Measurements from ENCODE around the gene MRPS5.

Gene MRPS5

GRCh38 chr2:95149397-95149984, 27.9 kb upstream of the MRPS5 start:
- TF ChIP-seq EZH2 (IDR thresholded peaks at IDR 0.05) (no peak), POLR2AphosphoS5 (IDR thresholded peaks at IDR 0.05; ENCODE audit: borderline replicate concordance, low read depth, low read length) (no peak), FOXP2 (optimal IDR thresholded peaks at IDR 0.05; ENCODE audit: control extremely low read depth, extremely low read length, insufficient read depth) (no peak)
- DNase-seq (ENCODE audit: low read depth, low spot score) = no peak
- Histone ChIP-seq H3K36me3 (ENCODE audit: insufficient read depth, low read length) (0 out of 2 replicates have a peak, but pooled peaks cover 3% of the 10 kb centered on the region), H3K9ac (ENCODE audit: insufficient read length) (no peak overlapping the region), H3K9me3 (ENCODE audit: low read depth, low read length) (peaks cover 9% of the 10 kb centered on the region; the same call in 1 of the 2 replicates), H3K27ac (no peak overlapping the region), H3K4me3 (no peak overlapping the region)

DNA sequence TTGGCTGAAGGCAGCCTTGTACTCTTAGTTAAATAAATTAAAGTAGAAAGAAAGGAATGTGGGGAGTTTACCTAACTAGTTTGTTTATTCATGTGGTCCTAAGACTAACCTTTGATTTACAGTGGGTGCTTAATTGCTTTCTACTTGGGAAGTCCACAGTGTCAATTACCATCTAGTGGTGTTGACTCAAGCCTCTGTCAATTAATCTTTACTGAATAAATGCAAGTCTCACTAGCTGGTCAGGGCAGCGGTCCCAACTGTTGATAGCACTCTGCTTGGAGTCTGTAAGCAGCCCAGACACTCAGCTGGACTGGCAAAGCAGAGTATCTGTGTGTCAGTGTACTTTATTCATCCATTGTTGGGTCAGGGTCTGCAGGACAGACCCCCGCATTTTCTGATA, 22.2 kb upstream of the MRPS5 start:
- no peak for DNase-seq (ENCODE audit: low read depth, low spot score)
- H3K4me3 ChIP-seq = no peak overlapping the region
- H3K9me3 ChIP-seq (ENCODE audit: low read depth, low read length) = peaks cover 5% of the 10 kb centered on the region; the same call in 1 of the 2 replicates
- no peak overlapping the region for H3K27ac ChIP-seq
- no peaks in the 10 kb centered on the region for H3K36me3 ChIP-seq (ENCODE audit: insufficient read depth, low read length)
- no peak overlapping the region for H3K9ac ChIP-seq (ENCODE audit: insufficient read length)
- TF ChIP-seq POLR2AphosphoS5 (IDR thresholded peaks at IDR 0.05; ENCODE audit: borderline replicate concordance, low read depth, low read length) (no peak), EZH2 (IDR thresholded peaks at IDR 0.05) (no peak), FOXP2 (optimal IDR thresholded peaks at IDR 0.05; ENCODE audit: control extremely low read depth, extremely low read length, insufficient read depth) (no peak)

GRCh38 chr2:95138702-95139101, 17.1 kb upstream of the MRPS5 start:
- H3K4me3 ChIP-seq = no peak overlapping the region

GRCh38 chr2:95122197-95122551, 566 bp upstream of the MRPS5 start:
- Histone ChIP-seq H3K9ac (ENCODE audit: insufficient read length) (peak overlapping the region; percentile 94), H3K4me3 (peak overlapping the region; percentile 99), H3K9me3 (ENCODE audit: low read depth, low read length) (no peaks in the 10 kb centered on the region), H3K36me3 (ENCODE audit: insufficient read depth, low read length) (peaks cover 29% of the 10 kb centered on the region), H3K27ac (no peak overlapping the region)
- TF ChIP-seq FOXP2 (optimal IDR thresholded peaks at IDR 0.05; ENCODE audit: control extremely low read depth, extremely low read length, insufficient read depth) (no peak), POLR2AphosphoS5 (IDR thresholded peaks at IDR 0.05; ENCODE audit: borderline replicate concordance, low read depth, low read length) (no peak), EZH2 (IDR thresholded peaks at IDR 0.05) (no peak)
- DNase-seq (ENCODE audit: low read depth, low spot score) = no peak

More at GRCh38 chr2:95138702-95139101, 17.1 kb upstream of the MRPS5 start:
- H3K36me3 ChIP-seq (ENCODE audit: insufficient read depth, low read length) = no peaks in the 10 kb centered on the region
- DNase-seq (ENCODE audit: low read depth, low spot score) = no peak
- no peaks in the 10 kb centered on the region for H3K9me3 ChIP-seq (ENCODE audit: low read depth, low read length)
- no peak overlapping the region for H3K9ac ChIP-seq (ENCODE audit: insufficient read length)
- TF ChIP-seq POLR2AphosphoS5 (IDR thresholded peaks at IDR 0.05; ENCODE audit: borderline replicate concordance, low read depth, low read length) = no peak
- TF ChIP-seq EZH2 (IDR thresholded peaks at IDR 0.05) = no peak
- TF ChIP-seq FOXP2 (optimal IDR thresholded peaks at IDR 0.05; ENCODE audit: control extremely low read depth, extremely low read length, insufficient read depth) = no peak
- no peak overlapping the region for H3K27ac ChIP-seq

DNA sequence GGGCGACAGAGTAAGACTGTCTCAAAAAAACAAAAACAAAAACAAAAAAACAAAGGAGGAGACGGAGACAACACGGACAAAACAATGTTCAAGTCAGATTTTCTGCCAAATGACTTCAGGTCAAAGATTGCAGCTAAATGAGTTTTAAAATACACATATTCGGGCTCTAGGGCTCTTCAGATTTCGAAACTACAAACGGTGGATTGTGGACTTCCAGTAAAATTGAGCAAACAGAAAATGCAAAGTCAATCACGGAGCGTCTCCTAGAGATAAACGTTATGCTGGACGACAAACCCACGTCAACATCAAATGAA, 558 bp downstream of the MRPS5 start:
- TF ChIP-seq POLR2AphosphoS5 (IDR thresholded peaks at IDR 0.05; ENCODE audit: borderline replicate concordance, low read depth, low read length) = no peak
- no peak for TF ChIP-seq FOXP2 (optimal IDR thresholded peaks at IDR 0.05; ENCODE audit: control extremely low read depth, extremely low read length, insufficient read depth)
- TF ChIP-seq EZH2 (IDR thresholded peaks at IDR 0.05) = no peak
- H3K9me3 ChIP-seq (ENCODE audit: low read depth, low read length) = no peaks in the 10 kb centered on the region
- H3K36me3 ChIP-seq (ENCODE audit: insufficient read depth, low read length) = peaks cover 37% of the 10 kb centered on the region
- DNase-seq (ENCODE audit: low read depth, low spot score) = no peak
- no peak overlapping the region; the same call in 1 of the 2 replicates for H3K27ac ChIP-seq
- H3K9ac ChIP-seq (ENCODE audit: insufficient read length) = peak overlapping the region; percentile 94
- H3K4me3 ChIP-seq = peak overlapping the region; percentile 99

- TF ChIP-seq POLR2AphosphoS5 (IDR thresholded peaks at IDR 0.05; ENCODE audit: borderline replicate concordance, low read depth, low read length) (no peak), FOXP2 (optimal IDR thresholded peaks at IDR 0.05; ENCODE audit: control extremely low read depth, extremely low read length, insufficient read depth) (no peak), EZH2 (IDR thresholded peaks at IDR 0.05) (no peak)
- no peak for DNase-seq (ENCODE audit: low read depth, low spot score)
- H3K4me3 ChIP-seq = no peak overlapping the region
- peaks cover 84% of the 10 kb centered on the region for H3K36me3 ChIP-seq (ENCODE audit: insufficient read depth, low read length)
- H3K27ac ChIP-seq = no peak overlapping the region
- H3K9ac ChIP-seq (ENCODE audit: insufficient read length) = no peak overlapping the region
- no peaks in the 10 kb centered on the region for H3K9me3 ChIP-seq (ENCODE audit: low read depth, low read length)
Measured at GRCh38 chr2:95115418-95115817, 6.2 kb downstream of the MRPS5 start.

DNA sequence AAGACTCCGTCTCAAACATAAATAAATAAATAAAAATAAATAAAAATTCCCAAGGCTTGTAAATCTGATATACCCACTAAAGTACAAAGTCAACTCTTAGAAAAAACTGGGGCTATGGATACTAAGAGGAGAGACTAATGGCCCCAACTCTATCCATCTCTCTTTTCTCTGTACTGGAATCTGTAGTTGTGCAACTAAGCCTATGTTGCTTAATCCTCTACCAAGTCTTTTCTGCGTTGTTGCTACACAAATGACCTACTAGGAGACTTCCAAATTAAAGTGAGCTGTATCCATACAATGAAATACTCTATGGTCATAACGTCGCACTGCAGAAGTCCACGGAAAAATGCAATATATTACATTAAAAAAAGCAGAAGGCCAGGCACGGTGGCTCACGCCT, 8.1 kb downstream of the MRPS5 start:
- H3K36me3 ChIP-seq (ENCODE audit: insufficient read depth, low read length) = peaks cover 82% of the 10 kb centered on the region
- H3K27ac ChIP-seq = no peak overlapping the region
- TF ChIP-seq POLR2AphosphoS5 (IDR thresholded peaks at IDR 0.05; ENCODE audit: borderline replicate concordance, low read depth, low read length) (no peak), FOXP2 (optimal IDR thresholded peaks at IDR 0.05; ENCODE audit: control extremely low read depth, extremely low read length, insufficient read depth) (no peak), EZH2 (IDR thresholded peaks at IDR 0.05) (no peak)

DNA sequence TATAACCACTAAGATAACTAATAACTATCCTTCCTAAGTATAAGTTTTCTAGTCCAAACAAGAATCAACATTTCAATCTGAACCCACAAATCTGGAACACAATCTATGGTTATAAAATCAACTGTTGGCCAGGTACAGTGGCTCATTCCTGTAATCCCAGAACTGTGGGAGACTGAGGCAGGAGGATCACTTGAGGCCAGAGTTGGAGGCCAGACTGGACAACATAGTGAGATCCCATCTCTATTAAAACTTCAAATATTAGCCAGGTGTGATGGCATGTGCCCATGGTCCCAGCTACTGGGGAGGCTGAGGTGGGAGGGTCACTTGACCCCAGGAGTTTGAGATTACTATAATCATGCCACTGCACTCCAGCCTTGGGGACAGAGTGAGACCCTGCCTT, 11.2 kb downstream of the MRPS5 start:
- Histone ChIP-seq H3K4me3 (no peak overlapping the region), H3K9me3 (ENCODE audit: low read depth, low read length) (no peaks in the 10 kb centered on the region), H3K9ac (ENCODE audit: insufficient read length) (no peak overlapping the region), H3K36me3 (ENCODE audit: insufficient read depth, low read length) (peaks cover 89% of the 10 kb centered on the region), H3K27ac (no peak overlapping the region)
- DNase-seq (ENCODE audit: low read depth, low spot score) = no peak
- TF ChIP-seq EZH2 (IDR thresholded peaks at IDR 0.05) (no peak), FOXP2 (optimal IDR thresholded peaks at IDR 0.05; ENCODE audit: control extremely low read depth, extremely low read length, insufficient read depth) (no peak), POLR2AphosphoS5 (IDR thresholded peaks at IDR 0.05; ENCODE audit: borderline replicate concordance, low read depth, low read length) (no peak)

More for the DNA sequence above, 8.1 kb downstream of the MRPS5 start:
- H3K9ac ChIP-seq (ENCODE audit: insufficient read length) = no peak overlapping the region
- no peak overlapping the region for H3K4me3 ChIP-seq
- no peak for DNase-seq (ENCODE audit: low read depth, low spot score)
- H3K9me3 ChIP-seq (ENCODE audit: low read depth, low read length) = no peaks in the 10 kb centered on the region

GRCh38 chr2:95109260-95109659, 12.3 kb downstream of the MRPS5 start:
- Histone ChIP-seq H3K36me3 (ENCODE audit: insufficient read depth, low read length) (peaks cover 87% of the 10 kb centered on the region), H3K4me3 (no peak overlapping the region)

More at GRCh38 chr2:95109260-95109659, 12.3 kb downstream of the MRPS5 start:
- TF ChIP-seq FOXP2 (optimal IDR thresholded peaks at IDR 0.05; ENCODE audit: control extremely low read depth, extremely low read length, insufficient read depth) (no peak), POLR2AphosphoS5 (IDR thresholded peaks at IDR 0.05; ENCODE audit: borderline replicate concordance, low read depth, low read length) (no peak)
- DNase-seq (ENCODE audit: low read depth, low spot score) = no peak
- H3K9me3 ChIP-seq (ENCODE audit: low read depth, low read length) = no peaks in the 10 kb centered on the region
- H3K9ac ChIP-seq (ENCODE audit: insufficient read length) = no peak overlapping the region
- no peak overlapping the region for H3K27ac ChIP-seq
